B cell (primary cell): ENCODE measurements around the gene DDX10. TPM values are rescaled to one million over a fixed set of nuclear protein-coding genes. Genes with fewer than 3 reads are reported as not detected.

Source experiments
- ATAC-seq: fragments of 200-7000 bp; cut with Tn5 transposase; one replicate; pipeline ENCODE4 v1.10.0; 2021; ENCODE audit warnings: low read depth, mild to moderate bottlenecking, moderate number of reproducible peaks, moderate library complexity
- CTCF ChIA-PET: fragments of 350-600 bp; sonication (Branson Sonifier 250); formaldehyde crosslinking; loops from one replicate; lab custom pipeline; 2021; ENCODE audit warnings: antibody characterized with exemption, inconsistent platforms; lab: Charles Lee
- POLR2A ChIA-PET: fragments of 350-600 bp; sonication (Branson Sonifier 250); formaldehyde crosslinking; loops from one replicate; lab custom pipeline; 2021; ENCODE audit warnings: antibody characterized with exemption; lab: Charles Lee
- DNase-seq: peaks from one replicate; pipeline ENCODE4 v3.0.0; 2013
- H2AFZ ChIP-seq: 2 replicates; pipeline ENCODE4 v1.6.1; 2012; ENCODE audit warnings: mild to moderate bottlenecking, low read depth, low read length; ENCODE audit not compliant: insufficient read depth, poor library complexity, severe bottlenecking
- H3K27ac ChIP-seq, 2 donors: 1 replicate in 1 of 2; 2 replicates in 1 of 2; pipeline ENCODE4 v1.5.1; 2012 to 2013; ENCODE audit warnings: low read length in 2 of 2, mild to moderate bottlenecking in 2 of 2, moderate library complexity in 1 of 2
- H3K27me3 ChIP-seq, 4 experiments: fragments of 200-600 bp in 1 of 4; sonication (generic) in 1 of 4; replicated peaks in 1 of 4; 1 replicate in 2 of 4; 2 replicates in 2 of 4; pipeline versions ENCODE4 v1.6.1 to v1.7.0; 2013 to 2016; ENCODE audit warnings: low read length in 3 of 4, mild to moderate bottlenecking in 2 of 4, mixed read lengths in 1 of 4, moderate library complexity in 1 of 4; ENCODE audit not compliant: insufficient read depth in 4 of 4, control insufficient read depth in 3 of 4; ENCODE audit errors: control extremely low read depth in 1 of 4
- H3K36me3 ChIP-seq, 2 experiments: replicated peaks in 1 of 2; 1 replicate in 1 of 2; 2 replicates in 1 of 2; pipeline versions ENCODE4 v1.6.1 to v1.7.1; 2013; ENCODE audit warnings: low read length in 1 of 2; ENCODE audit not compliant: insufficient read depth in 2 of 2, control insufficient read depth in 1 of 2; ENCODE audit errors: control extremely low read depth in 1 of 2, extremely low read depth in 1 of 2
- H3K4me1 ChIP-seq, 2 donors: fragments of 200-600 bp in 1 of 2; sonication (generic) in 1 of 2; 1 replicate in 1 of 2; 2 replicates in 1 of 2; pipeline versions ENCODE4 v1.5.1 to v1.6.1; 2013 to 2017; ENCODE audit warnings: low read length in 2 of 2; ENCODE audit not compliant: control insufficient read depth in 2 of 2, insufficient read depth in 2 of 2
- H3K4me2 ChIP-seq: replicated peaks from 2 replicates; pipeline ENCODE3; 2012; ENCODE audit warnings: mild to moderate bottlenecking, low read depth, low read length; ENCODE audit not compliant: poor library complexity, severe bottlenecking
- H3K4me3 ChIP-seq, 5 experiments: fragments of 200-600 bp in 1 of 5; sonication (generic) in 1 of 5; 1 replicate in 3 of 5; 2 replicates in 2 of 5; pipeline versions ENCODE4 v1.5.1 to v1.7.0; 2011 to 2016; ENCODE audit warnings: low read length in 4 of 5, mild to moderate bottlenecking in 4 of 5, low read depth in 2 of 5, control low read depth in 1 of 5, moderate library complexity in 1 of 5; ENCODE audit not compliant: insufficient read depth in 1 of 5; ENCODE audit errors: control extremely low read depth in 1 of 5, extremely low read depth in 1 of 5
- H3K79me2 ChIP-seq: fragments of 200-600 bp; sonication (generic); one replicate; pipeline ENCODE4 v1.6.0; 2016; ENCODE audit warnings: low read length; ENCODE audit not compliant: control insufficient read depth, insufficient read depth
- H3K9ac ChIP-seq: fragments of 200-600 bp; sonication (generic); 2 replicates; pipeline ENCODE4 v1.6.1; 2017; ENCODE audit warnings: mild to moderate bottlenecking, low read length, moderate library complexity
- H3K9me3 ChIP-seq, 3 donors: one replicate each; pipeline versions ENCODE4 v1.6.1 to v1.7.1; 2013; ENCODE audit warnings: low read length in 2 of 3; ENCODE audit not compliant: control insufficient read depth in 2 of 3, insufficient read depth in 1 of 3; ENCODE audit errors: control extremely low read depth in 1 of 3
- H4K20me1 ChIP-seq: 2 replicates; pipeline ENCODE4 v1.6.0; 2012; ENCODE audit warnings: mild to moderate bottlenecking, low read length; ENCODE audit not compliant: insufficient read depth, control insufficient read depth, poor library complexity, severe bottlenecking
- H3K27ac Mint-ChIP-seq: one replicate; pipeline ENCODE4 v1.8.0; 2021; ENCODE audit warnings: mixed read lengths
- H3K27me3 Mint-ChIP-seq: one replicate; pipeline ENCODE4 v1.8.0; 2021; ENCODE audit warnings: mixed read lengths
- H3K4me1 Mint-ChIP-seq: one replicate; pipeline ENCODE4 v1.8.0; 2021; ENCODE audit warnings: mixed read lengths
- H3K4me3 Mint-ChIP-seq: one replicate; pipeline ENCODE4 v1.8.0; 2021; ENCODE audit warnings: mixed read lengths
- H3K9me3 Mint-ChIP-seq: one replicate; pipeline ENCODE4 v1.8.0; 2022; ENCODE audit warnings: mixed read lengths; ENCODE audit not compliant: insufficient read depth
- CTCF ChIP-seq: fragments of 200-600 bp; IDR thresholded peaks from one replicate; pipeline ENCODE4 v1.8.0; 2022; ENCODE audit warnings: antibody characterized with exemption, mild to moderate bottlenecking
- EZH2 ChIP-seq: IDR thresholded peaks from 2 replicates; pipeline ENCODE4 v1.6.1; 2012; ENCODE audit warnings: borderline replicate concordance, low read depth, mild to moderate bottlenecking, moderate library complexity, low read length; ENCODE audit not compliant: insufficient read depth, poor library complexity, severe bottlenecking
- WGBS: methylation state at CpG from one replicate; pipeline ENCODE4 v1.1.5; 2013; ENCODE audit warnings: missing lambda C conversion rate; ENCODE audit not compliant: insufficient coverage; 5-methylcytosine and 5-hydroxymethylcytosine counted together
- intact Hi-C: fragments of 100-400 bp; cut with micrococcal nuclease; formaldehyde crosslinking; loops from one replicate; pipeline ENCODE4 v1.10.0; 2022
- polyA plus RNA-seq: library from polyadenylated mRNA; depleted of rRNA; stranded (reverse); fragments of >200 nt; gene quantifications from 2 replicates; pipeline ENCODE4 v1.2.3, GENCODE V29; 2012
- total RNA-seq, 2 donors: library from RNA; stranded (reverse); fragments of 120-200 nt in 1 of 2; gene quantifications; 1 replicate in 1 of 2; 2 replicates in 1 of 2; pipeline versions ENCODE4 v1.2.3 to v1.2.4, GENCODE V29; 2013 to 2022

The DDX10 gene
- total and polyA plus RNA-seq, 2 donors (not counting 1 experiment from before 2014, with no cell fraction given): 15.6 to 30.6 TPM

- CTCF ChIA-PET: interaction anchor here (1.2 to 2.9 kb wide), 2 partner anchors 8 to 15 kb away, joined by 3 to 17 read pairs; no protein-coding TSS in a partner anchor
- peak overlapping the region; percentile 85 for H2AFZ ChIP-seq
- Mint-ChIP-seq H3K27ac (peak overlapping the region; percentile 24), H3K4me3 (peak overlapping the region; percentile 47), H3K4me1 (peaks cover 43% of the 10 kb centered on the region), H3K27me3 (peaks cover 7% of the 10 kb centered on the region), H3K9me3 (no peaks in the 10 kb centered on the region)
- ATAC-seq: no peak
- peaks cover 29 to 30% of the 10 kb centered on the region in 2 donors for H3K4me1 ChIP-seq
- DNase-seq: peak; percentile 56
- H3K9ac ChIP-seq: no peak overlapping the region
- no peaks in the 10 kb centered on the region for H3K27me3 ChIP-seq
- no peak overlapping the region for H3K4me2 ChIP-seq
- H3K36me3 ChIP-seq: peaks cover 0 to 8% of the 10 kb centered on the region in 2 experiments
- no peaks in the 10 kb centered on the region for H3K9me3 ChIP-seq
- no peak overlapping the region for H3K27ac ChIP-seq
- POLR2A ChIA-PET: no interaction called here
- WGBS: no CpG with 5 or more reads among the region's 5 CpGs
- peaks cover 38% of the 10 kb centered on the region for H3K79me2 ChIP-seq
- H3K4me3 ChIP-seq: no peak overlapping the region
- H4K20me1 ChIP-seq: peaks cover 19% of the 10 kb centered on the region
- TF ChIP-seq CTCF (no peak), EZH2 (no peak)
- intact Hi-C loops: loop anchor here (5.0 kb wide), 1 partner anchor 426 kb away; no protein-coding TSS in a partner anchor
These were observed 1.6 kb upstream of the DDX10 start for GRCh38 chr11:108663154-108663877.

DNA sequence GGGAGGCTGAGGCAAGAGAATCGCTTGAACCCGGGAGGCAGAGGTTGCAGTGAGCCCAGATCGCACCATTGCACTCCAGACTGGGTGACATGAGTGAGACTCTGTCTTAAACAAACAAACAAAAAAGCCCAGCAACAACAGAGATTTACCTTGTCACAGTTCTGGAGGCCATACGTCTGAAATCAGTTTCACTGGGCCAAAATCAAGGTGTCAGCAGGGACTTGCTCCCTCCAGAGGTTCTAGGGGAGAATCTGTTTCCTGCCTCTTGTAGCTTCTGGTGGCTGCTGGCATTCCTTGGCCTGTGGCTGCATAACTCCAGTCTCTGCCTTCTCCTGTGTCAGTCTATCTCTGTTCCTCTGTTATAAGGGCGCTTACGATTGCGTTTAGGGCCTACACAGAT, 1.5 kb downstream of the DDX10 start:
- H3K36me3 ChIP-seq: peaks cover 0 to 8% of the 10 kb centered on the region in 2 experiments
- H3K27ac ChIP-seq: no peak overlapping the region
- H3K27me3 ChIP-seq: no peaks in the 10 kb centered on the region
- TF ChIP-seq EZH2 (no peak), CTCF (no peak)
- Mint-ChIP-seq H3K9me3 (no peaks in the 10 kb centered on the region), H3K4me1 (peaks cover 55% of the 10 kb centered on the region), H3K27me3 (peaks cover under 1% of the 10 kb centered on the region), H3K27ac (no peak overlapping the region), H3K4me3 (peak overlapping the region; percentile 98)
- H3K4me3 ChIP-seq: no peak overlapping the region
- intact Hi-C loops: no loop called here
- 94% methylated on average over 7 of the region's 7 CpGs for WGBS
- no peak overlapping the region for H2AFZ ChIP-seq
- peaks cover 64% of the 10 kb centered on the region for H3K79me2 ChIP-seq
- H3K9me3 ChIP-seq: no peaks in the 10 kb centered on the region
- ChIA-PET CTCF (interaction anchor here (1.0 kb wide), 1 partner anchor 565 kb away, joined by 3 read pairs; no protein-coding TSS in a partner anchor), POLR2A (no interaction called here)
- H3K4me1 ChIP-seq: peaks cover 30 to 32% of the 10 kb centered on the region in 2 donors
- peak overlapping the region; percentile 80 for H3K4me2 ChIP-seq
- ATAC-seq: no peak
- DNase-seq: no peak
- peaks cover 20% of the 10 kb centered on the region for H4K20me1 ChIP-seq
- H3K9ac ChIP-seq: no peak overlapping the region
